Calu3 (cell line): ENCODE measurements around the gene CRHR2. TPM values are rescaled to one million over a fixed set of nuclear protein-coding genes. Genes with fewer than 3 reads are reported as not detected.

Source experiments
- BruUV-seq: library from RNA; stranded (reverse); fragments of 400-500 nt; replicated peaks from 2 replicates; lab custom pipeline; 2021; lab: Mats Ljungman, UMichigan
- CTCF ChIA-PET: fragments of 300-600 bp; sonication (Branson Sonifier 250); formaldehyde crosslinking; loops from one replicate; lab custom pipeline; 2022; ENCODE audit warnings: antibody characterized with exemption; lab: Charles Lee
- DNase-seq: peaks from one replicate; pipeline ENCODE4 v3.0.0; 2022
- H3K27ac Mint-ChIP-seq: one replicate; pipeline ENCODE4 v1.8.0; 2022; ENCODE audit warnings: mixed read lengths; ENCODE audit not compliant: unreplicated experiment
- H3K27me3 Mint-ChIP-seq: one replicate; pipeline ENCODE4 v1.8.0; 2022; ENCODE audit warnings: mixed read lengths; ENCODE audit not compliant: unreplicated experiment
- H3K36me3 Mint-ChIP-seq: one replicate; pipeline ENCODE4 v1.8.0; 2022; ENCODE audit warnings: mild to moderate bottlenecking, moderate library complexity, mixed read lengths; ENCODE audit not compliant: insufficient read depth, unreplicated experiment
- H3K4me1 Mint-ChIP-seq: one replicate; pipeline ENCODE4 v1.8.0; 2022; ENCODE audit warnings: mild to moderate bottlenecking, low read depth, mixed read lengths; ENCODE audit not compliant: unreplicated experiment
- H3K4me3 Mint-ChIP-seq: one replicate; pipeline ENCODE4 v1.8.0; 2022; ENCODE audit warnings: mild to moderate bottlenecking, low read depth, moderate library complexity, mixed read lengths; ENCODE audit not compliant: unreplicated experiment
- H3K9me3 Mint-ChIP-seq: one replicate; pipeline ENCODE4 v1.8.0; 2022; ENCODE audit warnings: low read depth, mixed read lengths; ENCODE audit not compliant: unreplicated experiment
- CTCF ChIP-seq: fragments of 200-600 bp; IDR thresholded peaks from one replicate; pipeline ENCODE4 v1.8.0; 2022; ENCODE audit warnings: antibody characterized with exemption; ENCODE audit not compliant: unreplicated experiment
- intact Hi-C: fragments of 100-400 bp; cut with micrococcal nuclease; formaldehyde crosslinking; loops from one replicate; pipeline ENCODE4 v1.10.0; 2022; ENCODE audit not compliant: unreplicated experiment
- total RNA-seq: library from RNA; stranded (reverse); gene quantifications from 2 replicates; pipeline ENCODE4 v1.2.3, GENCODE V29; 2022

The CRHR2 gene
- total RNA-seq, 1 experiment from 2014 or later, result not detected

GRCh38 chr7:30652132-30652531 is 30.1 kb downstream of the CRHR2 start:
- no TSS peak for BruUV-seq
- Mint-ChIP-seq H3K27ac (no peak overlapping the region), H3K4me1 (no peaks in the 10 kb centered on the region), H3K27me3 (no peaks in the 10 kb centered on the region), H3K4me3 (no peak overlapping the region), H3K9me3 (no peaks in the 10 kb centered on the region), H3K36me3 (peaks cover 37% of the 10 kb centered on the region)
- DNase-seq, result no peak
- intact Hi-C loops, result no loop called here
- CTCF ChIA-PET, result interaction anchor here (0.8 kb wide), 1 partner anchor 10 kb away, joined by 3 read pairs; no protein-coding TSS in a partner anchor
- no peak for TF ChIP-seq CTCF

- Mint-ChIP-seq H3K9me3 (no peaks in the 10 kb centered on the region), H3K4me1 (no peaks in the 10 kb centered on the region), H3K4me3 (no peak overlapping the region), H3K27me3 (no peaks in the 10 kb centered on the region), H3K36me3 (peaks cover 47% of the 10 kb centered on the region), H3K27ac (no peak overlapping the region)
- no peak for TF ChIP-seq CTCF
- DNase-seq, result no peak
- BruUV-seq, result no TSS peak
- CTCF ChIA-PET, result no interaction called here
- intact Hi-C loops, result no loop called here
These were observed 31.8 kb downstream of the CRHR2 start for GRCh38 chr7:30650421-30650808.

- Mint-ChIP-seq H3K36me3 (peaks cover 49% of the 10 kb centered on the region), H3K4me3 (no peak overlapping the region), H3K27me3 (no peaks in the 10 kb centered on the region), H3K9me3 (no peaks in the 10 kb centered on the region), H3K27ac (no peak overlapping the region), H3K4me1 (peaks cover 3% of the 10 kb centered on the region)
- intact Hi-C loops, result no loop called here
- BruUV-seq, result no TSS peak
- TF ChIP-seq CTCF, result no peak
- CTCF ChIA-PET, result no interaction called here
- no peak for DNase-seq
These were observed 32.4 kb downstream of the CRHR2 start for GRCh38 chr7:30649717-30650420.

GRCh38 chr7:30648744-30649540 is 33.3 kb downstream of the CRHR2 start:
- CTCF ChIA-PET, result interaction anchor here (0.6 kb wide), 1 partner anchor 117 kb away, joined by 4 read pairs; no protein-coding TSS in a partner anchor
- Mint-ChIP-seq H3K4me1 (peaks cover 9% of the 10 kb centered on the region), H3K4me3 (no peak overlapping the region), H3K9me3 (no peaks in the 10 kb centered on the region), H3K27me3 (no peaks in the 10 kb centered on the region), H3K27ac (no peak overlapping the region), H3K36me3 (peaks cover 52% of the 10 kb centered on the region)
- intact Hi-C loops, result no loop called here
- no peak for DNase-seq
- no TSS peak for BruUV-seq
- no peak for TF ChIP-seq CTCF
